ENCODE results near the gene ZNF446. TPM values are rescaled to one million over a fixed set of nuclear protein-coding genes. Genes with fewer than 3 reads are reported as not detected.

Gene ZNF446
- total RNA-seq, 2 experiments from 2014 or later: 8.0 to 11.1 TPM

GRCh38 chr19:58514564-58515022 is 38.4 kb downstream of the ZNF446 start:
- TF ChIP-seq, protein P1, sequence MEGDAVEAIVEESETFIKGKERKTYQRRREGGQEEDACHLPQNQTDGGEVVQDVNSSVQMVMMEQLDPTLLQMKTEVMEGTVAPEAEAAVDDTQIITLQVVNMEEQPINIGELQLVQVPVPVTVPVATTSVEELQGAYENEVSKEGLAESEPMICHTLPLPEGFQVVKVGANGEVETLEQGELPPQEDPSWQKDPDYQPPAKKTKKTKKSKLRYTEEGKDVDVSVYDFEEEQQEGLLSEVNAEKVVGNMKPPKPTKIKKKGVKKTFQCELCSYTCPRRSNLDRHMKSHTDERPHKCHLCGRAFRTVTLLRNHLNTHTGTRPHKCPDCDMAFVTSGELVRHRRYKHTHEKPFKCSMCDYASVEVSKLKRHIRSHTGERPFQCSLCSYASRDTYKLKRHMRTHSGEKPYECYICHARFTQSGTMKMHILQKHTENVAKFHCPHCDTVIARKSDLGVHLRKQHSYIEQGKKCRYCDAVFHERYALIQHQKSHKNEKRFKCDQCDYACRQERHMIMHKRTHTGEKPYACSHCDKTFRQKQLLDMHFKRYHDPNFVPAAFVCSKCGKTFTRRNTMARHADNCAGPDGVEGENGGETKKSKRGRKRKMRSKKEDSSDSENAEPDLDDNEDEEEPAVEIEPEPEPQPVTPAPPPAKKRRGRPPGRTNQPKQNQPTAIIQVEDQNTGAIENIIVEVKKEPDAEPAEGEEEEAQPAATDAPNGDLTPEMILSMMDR (conservative IDR thresholded peaks at IDR 0.05; ENCODE audit: low read length): no peak
- TF ChIP-seq EZH2phosphoT487 (IDR thresholded peaks at IDR 0.05; ENCODE audit: borderline replicate concordance, low read depth, low read length): no peak
- H3K79me2 ChIP-seq (ENCODE audit: insufficient read depth, low read depth, low read length): peaks cover 11% of the 10 kb centered on the region; the same call in 1 of the 2 replicates

DNA sequence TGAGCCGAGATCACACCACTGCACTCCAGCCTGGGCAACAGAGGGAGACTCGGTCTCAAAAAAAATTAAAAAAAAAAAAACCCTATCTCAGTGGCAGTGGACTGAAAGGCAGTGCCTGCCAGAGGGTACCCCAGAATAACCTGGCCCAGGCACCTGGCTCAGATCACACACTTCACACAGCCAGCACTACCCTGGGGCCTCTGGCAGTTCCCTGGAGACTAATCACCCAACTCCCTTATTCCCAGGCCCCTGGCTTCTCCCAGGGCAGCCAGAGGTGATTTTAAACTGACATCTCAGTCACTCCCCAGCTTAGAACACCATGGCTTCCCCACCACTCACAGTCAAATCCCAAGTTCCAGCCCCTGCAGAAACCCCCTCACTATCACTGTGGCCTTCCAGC is 39.1 kb downstream of the ZNF446 start:
- no peak overlapping the region for H2AFZ ChIP-seq (ENCODE audit: low read length)
- H3K4me1 ChIP-seq (ENCODE audit: insufficient read depth, low read length, poor library complexity, severe bottlenecking): peaks cover 15% of the 10 kb centered on the region
- peaks cover 31% of the 10 kb centered on the region for H3K36me3 ChIP-seq (ENCODE audit: insufficient read depth, low read length)
- CTCF ChIA-PET (ENCODE audit: unreplicated experiment): no interaction called here
- no peaks in the 10 kb centered on the region for H3K9me2 ChIP-seq (ENCODE audit: insufficient read depth, low read length)
- peak overlapping the region; percentile 8; the same call in 1 of the 2 replicates for H3K4me2 ChIP-seq (ENCODE audit: low read length)
- H3K27ac ChIP-seq (ENCODE audit: low read depth, low read length, poor library complexity, severe bottlenecking): no peak overlapping the region
- no peak overlapping the region for H3K4me3 ChIP-seq (ENCODE audit: low read depth, low read length, poor library complexity, severe bottlenecking)
- TSS peak; percentile 45 for BruUV-seq (replicated peaks)
- no peak for DNase-seq (ENCODE audit: low spot score)
- peaks cover 11% of the 10 kb centered on the region; the same call in 1 of the 2 replicates for H3K79me2 ChIP-seq (ENCODE audit: insufficient read depth, low read depth, low read length)
- intact Hi-C loops (cut with micrococcal nuclease; ENCODE audit: unreplicated experiment): loop anchor here (2.0 to 5.0 kb wide), 2 partner anchors 58 to 188 kb away; partner anchors contain the start of genes MZF1 and ZSCAN22
- TF ChIP-seq EZH2phosphoT487 (IDR thresholded peaks at IDR 0.05; ENCODE audit: borderline replicate concordance, low read depth, low read length): no peak
- TF ChIP-seq, protein P1 (conservative IDR thresholded peaks at IDR 0.05; ENCODE audit: low read length): no peak
- no peaks in the 10 kb centered on the region for H4K20me1 ChIP-seq (ENCODE audit: insufficient read depth, low read length)
- H3K9me3 ChIP-seq (ENCODE audit: low read length): no peaks in the 10 kb centered on the region
- POLR2A ChIA-PET: interaction anchor here (1.1 kb wide), 1 partner anchor 61 kb away, joined by 4 read pairs; no protein-coding TSS in a partner anchor

More at GRCh38 chr19:58514564-58515022, 38.4 kb downstream of the ZNF446 start:
- H3K4me2 ChIP-seq (ENCODE audit: low read length): peak overlapping the region; percentile 49; the same call in 1 of the 2 replicates
- H3K27ac ChIP-seq (ENCODE audit: low read depth, low read length, poor library complexity, severe bottlenecking): no peak overlapping the region
- BruUV-seq (replicated peaks): no TSS peak
- peaks cover 31% of the 10 kb centered on the region for H3K36me3 ChIP-seq (ENCODE audit: insufficient read depth, low read length)
- POLR2A ChIA-PET: interaction anchor here (1.1 to 1.3 kb wide), 2 partner anchors 14 to 61 kb away, joined by 3 to 4 read pairs; no protein-coding TSS in a partner anchor
- peaks cover 15% of the 10 kb centered on the region for H3K4me1 ChIP-seq (ENCODE audit: insufficient read depth, low read length, poor library complexity, severe bottlenecking)
- intact Hi-C loops (cut with micrococcal nuclease; ENCODE audit: unreplicated experiment): loop anchor here (2.0 to 5.0 kb wide), 2 partner anchors 58 to 187 kb away; partner anchors contain the start of genes MZF1 and ZSCAN22
- no peaks in the 10 kb centered on the region for H3K9me3 ChIP-seq (ENCODE audit: low read length)
- H4K20me1 ChIP-seq (ENCODE audit: insufficient read depth, low read length): no peaks in the 10 kb centered on the region
- DNase-seq (ENCODE audit: low spot score): no peak
- CTCF ChIA-PET (ENCODE audit: unreplicated experiment): interaction anchor here (0.6 kb wide), 1 partner anchor 36 kb away, joined by 4 read pairs; no protein-coding TSS in a partner anchor
- no peak overlapping the region for H3K4me3 ChIP-seq (ENCODE audit: low read depth, low read length, poor library complexity, severe bottlenecking)
- H2AFZ ChIP-seq (ENCODE audit: low read length): no peak overlapping the region
- H3K9me2 ChIP-seq (ENCODE audit: insufficient read depth, low read length): no peaks in the 10 kb centered on the region

DNA sequence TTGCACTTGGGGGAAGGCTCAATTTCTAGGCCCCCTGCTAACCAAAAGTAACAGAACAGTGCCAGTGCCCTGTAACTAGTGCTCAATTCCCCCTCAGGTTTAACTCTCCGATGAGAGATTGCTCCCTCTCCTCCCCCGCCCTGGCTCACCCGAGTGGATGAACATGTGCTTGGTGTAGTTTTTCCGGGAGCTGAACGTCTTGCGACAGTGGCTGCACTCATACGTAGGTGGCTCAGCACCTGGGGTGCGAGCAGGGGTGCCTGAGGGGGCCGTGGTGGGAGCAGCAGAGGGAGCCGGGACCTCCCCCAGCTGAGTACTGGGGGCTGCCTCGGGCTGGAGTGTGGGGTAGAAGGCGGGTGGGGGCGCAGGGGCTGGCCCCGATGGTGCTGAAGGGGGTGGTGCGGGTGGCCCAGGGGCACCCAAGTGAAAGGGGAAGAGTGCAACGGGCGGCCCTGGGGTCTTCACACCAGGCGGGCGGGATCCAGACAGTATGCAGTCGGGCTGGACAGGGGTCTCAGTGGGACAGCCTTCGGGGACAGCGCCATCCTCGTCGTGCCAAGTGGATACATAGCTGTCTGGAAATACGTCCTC is 40.2 kb downstream of the ZNF446 start:
- TSS peak; percentile 45 for BruUV-seq (replicated peaks)
- H4K20me1 ChIP-seq (ENCODE audit: insufficient read depth, low read length): no peaks in the 10 kb centered on the region
- no peak overlapping the region; the same call in 1 of the 2 replicates for H3K4me2 ChIP-seq (ENCODE audit: low read length)

More for the DNA sequence above, 40.2 kb downstream of the ZNF446 start:
- POLR2A ChIA-PET: no interaction called here
- H3K4me3 ChIP-seq (ENCODE audit: low read depth, low read length, poor library complexity, severe bottlenecking): no peak overlapping the region
- no peak for DNase-seq (ENCODE audit: low spot score)
- intact Hi-C loops (cut with micrococcal nuclease; ENCODE audit: unreplicated experiment): loop anchor here (5.0 kb wide), 1 partner anchor 189 kb away; the partner anchor contains the start of gene ZSCAN22
- H3K27ac ChIP-seq (ENCODE audit: low read depth, low read length, poor library complexity, severe bottlenecking): no peak overlapping the region
- CTCF ChIA-PET (ENCODE audit: unreplicated experiment): no interaction called here
- TF ChIP-seq EZH2phosphoT487 (IDR thresholded peaks at IDR 0.05; ENCODE audit: borderline replicate concordance, low read depth, low read length): no peak
- TF ChIP-seq, protein P1 (conservative IDR thresholded peaks at IDR 0.05; ENCODE audit: low read length): no peak
- H3K79me2 ChIP-seq (ENCODE audit: insufficient read depth, low read depth, low read length): peaks cover 11% of the 10 kb centered on the region; the same call in 1 of the 2 replicates
- H3K9me2 ChIP-seq (ENCODE audit: insufficient read depth, low read length): no peaks in the 10 kb centered on the region
- H3K9me3 ChIP-seq (ENCODE audit: low read length): no peaks in the 10 kb centered on the region
- H3K36me3 ChIP-seq (ENCODE audit: insufficient read depth, low read length): peaks cover 31% of the 10 kb centered on the region
- H2AFZ ChIP-seq (ENCODE audit: low read length): no peak overlapping the region
- H3K4me1 ChIP-seq (ENCODE audit: insufficient read depth, low read length, poor library complexity, severe bottlenecking): peaks cover 20% of the 10 kb centered on the region

Data from OCI-LY7 (cell line).